Stimulated activated CD8-positive, alpha-beta memory T cell treated with anti-CD3 and anti-CD28 coated beads, Interleukin-12 subunit alpha, Interleukin-12 subunit beta, amount 100 ng/mL, for 1 hour (primary cell): Measurements from ENCODE around the gene PPP1R2B.

Experiments
- DNase-seq: peaks from one replicate; pipeline ENCODE4 v3.0.0-alpha.2; 2020; ENCODE audit warnings: low read depth

PPP1R2B gene

DNA sequence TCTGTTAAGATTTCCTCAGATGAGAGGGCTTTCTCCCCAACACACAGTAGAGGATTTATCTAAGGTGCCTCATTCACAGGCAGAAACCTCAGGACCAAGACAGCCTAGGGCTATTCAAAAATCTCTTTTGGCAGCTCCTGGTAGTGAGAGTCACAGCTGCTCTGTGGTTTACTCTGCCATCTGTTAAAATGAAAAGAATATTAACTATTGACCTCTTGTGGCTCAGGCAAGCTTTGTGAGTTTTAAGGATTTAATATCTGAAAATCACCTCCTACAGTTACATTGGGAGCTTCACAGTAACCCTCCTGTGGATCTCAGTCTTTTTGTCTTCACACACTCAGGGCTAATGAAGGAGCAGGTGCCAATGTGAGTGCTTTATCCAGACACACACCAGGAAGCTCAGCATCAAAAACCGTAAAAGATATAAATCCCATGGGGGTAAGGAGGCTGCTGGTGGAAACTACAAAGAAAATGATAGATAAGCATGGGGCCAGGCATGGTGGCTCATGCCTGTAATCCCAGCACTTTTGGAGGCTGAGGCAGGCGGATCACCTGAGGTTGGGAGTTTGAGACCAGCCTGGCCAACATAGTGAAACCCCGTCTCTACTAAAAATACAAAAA lies 29.7 kb downstream of the PPP1R2B start:
- no peak for DNase-seq

- no peak for DNase-seq
Measured at GRCh38 chr5:156883316-156883875, 33.3 kb downstream of the PPP1R2B start.

GRCh38 chr5:156888520-156888919 lies 38.4 kb downstream of the PPP1R2B start:
- DNase-seq = no peak

DNA sequence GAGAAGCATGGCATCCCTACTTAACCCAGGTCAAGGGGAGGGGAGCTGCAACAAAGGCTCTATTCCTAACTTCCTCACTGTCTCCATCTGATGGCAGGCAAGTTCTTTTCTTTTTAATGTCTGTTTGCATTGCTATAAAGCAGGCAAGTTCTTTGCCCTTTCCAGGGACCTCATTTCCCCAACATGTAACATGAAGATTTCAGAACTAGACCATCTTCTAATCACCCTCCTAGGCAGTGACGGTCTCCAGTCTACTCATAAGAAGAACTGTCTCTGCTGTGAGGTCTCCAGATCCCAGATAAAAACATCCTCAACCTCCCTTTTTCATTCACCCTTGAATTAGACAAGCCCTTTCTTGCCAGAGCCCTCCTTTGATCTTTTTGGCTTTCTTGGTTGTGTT lies 42.1 kb downstream of the PPP1R2B start:
- no peak for DNase-seq

- no peak for DNase-seq
Measured at GRCh38 chr5:156892864-156893263, 42.8 kb downstream of the PPP1R2B start.

- DNase-seq = no peak
Measured at GRCh38 chr5:156893517-156893916, 43.4 kb downstream of the PPP1R2B start.

GRCh38 chr5:156896546-156896945 lies 46.5 kb downstream of the PPP1R2B start:
- no peak for DNase-seq
